Measurements from ENCODE around the gene SMARCA4.

GRCh38 chr19:11027381-11027780 lies 66.6 kb downstream of the SMARCA4 start:
- TF ChIP-seq CTCF (IDR thresholded peaks at IDR 0.05; ENCODE audit: low read length) (no peak), EZH2 (IDR thresholded peaks at IDR 0.05; ENCODE audit: borderline replicate concordance, low read length) (no peak)

Data from OCI-LY1 (cell line).